Ishikawa (cell line): ENCODE data around the gene IBA57.

ENCODE experiments used
- CEBPB ChIP-seq: IDR thresholded peaks from 2 replicates; pipeline ENCODE4 v1.6.1; 2012
- CREB1 ChIP-seq: IDR thresholded peaks from 2 replicates; pipeline ENCODE4 v1.6.1; 2012; ENCODE audit warnings: low read depth
- EGR1 ChIP-seq: IDR thresholded peaks from 2 replicates; pipeline ENCODE4 v1.6.1; 2012
- EP300 ChIP-seq: IDR thresholded peaks from 2 replicates; pipeline ENCODE4 v1.6.1; 2012; ENCODE audit warnings: borderline replicate concordance
- FOXM1 ChIP-seq: IDR thresholded peaks from 2 replicates; pipeline ENCODE4 v1.6.1; 2012; ENCODE audit warnings: low read depth, borderline replicate concordance
- MAX ChIP-seq: IDR thresholded peaks from 2 replicates; pipeline ENCODE4 v1.6.1; 2012
- NFIC ChIP-seq: IDR thresholded peaks from 2 replicates; pipeline ENCODE4 v1.6.1; 2012
- RAD21 ChIP-seq: IDR thresholded peaks from 2 replicates; pipeline ENCODE4 v1.6.1; 2012; ENCODE audit warnings: low read depth
- REST ChIP-seq: IDR thresholded peaks from 2 replicates; pipeline ENCODE4 v1.6.1; 2012; ENCODE audit warnings: low read depth, mild to moderate bottlenecking
- TAF1 ChIP-seq: IDR thresholded peaks from 2 replicates; pipeline ENCODE4 v1.6.1; 2012; ENCODE audit warnings: low read depth, mild to moderate bottlenecking
- TCF12 ChIP-seq: IDR thresholded peaks from 2 replicates; pipeline ENCODE4 v1.6.1; 2012; ENCODE audit warnings: low read depth
- TEAD4 ChIP-seq: IDR thresholded peaks from 2 replicates; pipeline ENCODE4 v1.6.1; 2012
- USF1 ChIP-seq: IDR thresholded peaks from 2 replicates; pipeline ENCODE4 v1.6.1; 2012
- YY1 ChIP-seq: IDR thresholded peaks from 2 replicates; pipeline ENCODE4 v1.6.1; 2012; ENCODE audit warnings: low read depth
- ZBTB7A ChIP-seq: IDR thresholded peaks from 2 replicates; pipeline ENCODE4 v1.6.1; 2012; ENCODE audit warnings: low read depth

IBA57 gene

GRCh38 chr1:228219962-228220780 is 54.6 kb downstream of the IBA57 start:
- TF ChIP-seq TCF12 (no peak), EP300 (no peak), NFIC (no peak), FOXM1 (no peak), TAF1 (no peak), ZBTB7A (no peak), REST (no peak), RAD21 (no peak), USF1 (no peak), CREB1 (no peak), EGR1 (no peak), MAX (no peak), CEBPB (no peak), TEAD4 (no peak), YY1 (no peak)

GRCh38 chr1:228222548-228222947 is 56.9 kb downstream of the IBA57 start:
- TF ChIP-seq CREB1 (no peak), NFIC (no peak), YY1 (no peak), EP300 (no peak), TCF12 (no peak), FOXM1 (no peak), TAF1 (no peak), CEBPB (no peak), EGR1 (no peak)

GRCh38 chr1:228224198-228225164 is 58.9 kb downstream of the IBA57 start:
- no peak for TF ChIP-seq MAX
- TF ChIP-seq CREB1 = no peak
- no peak for TF ChIP-seq RAD21
- no peak for TF ChIP-seq REST
- TF ChIP-seq FOXM1 = no peak
- no peak for TF ChIP-seq TCF12
- TF ChIP-seq EP300 = no peak
- no peak for TF ChIP-seq USF1
- no peak for TF ChIP-seq CEBPB

- TF ChIP-seq NFIC (no peak), MAX (no peak), CEBPB (no peak), EP300 (no peak), REST (no peak), YY1 (no peak), ZBTB7A (no peak), EGR1 (no peak), CREB1 (no peak), FOXM1 (no peak), TEAD4 (no peak), RAD21 (no peak), USF1 (no peak), TCF12 (no peak), TAF1 (no peak)
Measured at GRCh38 chr1:228225165-228225710, 59.6 kb downstream of the IBA57 start.
